RWPE2 (cell line): Measurements from ENCODE around the gene USP34.
"Not testable (repeated sequence)": the region's sequence is repeated elsewhere in the genome, so short reads cannot be mapped to it uniquely, and the experiment has no call there.

Experiments
- ATAC-seq: fragments of 200-7000 bp; cut with Tn5 transposase; 3 replicates; pipeline ENCODE4 v1.9.1; 2021; ENCODE audit warnings: low read depth
- DNase-seq: peaks from one replicate; pipeline ENCODE4 v3.0.0-alpha.2; 2020; ENCODE audit warnings: low spot score
- H3K27ac ChIP-seq: fragments of 450-650 bp; 2 replicates; pipeline ENCODE4 v1.5.1; 2017; ENCODE audit warnings: mild to moderate bottlenecking; ENCODE audit not compliant: poor library complexity, severe bottlenecking
- H3K27me3 ChIP-seq: fragments of 250-450 bp; sonication (Bioruptor Pico); 2 replicates; pipeline ENCODE4 v1.5.1; 2021; ENCODE audit warnings: mild to moderate bottlenecking, moderate library complexity; ENCODE audit not compliant: insufficient read depth, poor library complexity, severe bottlenecking
- H3K36me3 ChIP-seq: fragments of 250-450 bp; sonication (Bioruptor Pico); 2 replicates; pipeline ENCODE4 v1.5.1; 2020; ENCODE audit warnings: low read depth, mild to moderate bottlenecking, moderate library complexity
- H3K4me1 ChIP-seq: fragments of 250-450 bp; sonication (Bioruptor Pico); 2 replicates; pipeline ENCODE4 v1.5.1; 2021; ENCODE audit warnings: mild to moderate bottlenecking, moderate library complexity; ENCODE audit not compliant: insufficient read depth, poor library complexity, severe bottlenecking
- H3K4me3 ChIP-seq: fragments of 250-450 bp; sonication (Bioruptor Pico); 2 replicates; pipeline ENCODE4 v1.5.1; 2021; ENCODE audit warnings: mild to moderate bottlenecking, moderate library complexity; ENCODE audit not compliant: severe bottlenecking
- H3K9me3 ChIP-seq: fragments of 250-450 bp; sonication (Bioruptor Pico); 2 replicates; pipeline ENCODE4 v1.5.1; 2021; ENCODE audit warnings: mild to moderate bottlenecking, moderate library complexity; ENCODE audit not compliant: severe bottlenecking
- CTCF ChIP-seq: fragments of 450-650 bp; IDR thresholded peaks from one replicate; pipeline ENCODE4 v1.5.1; 2017; ENCODE audit warnings: mild to moderate bottlenecking, moderate library complexity; ENCODE audit not compliant: poor library complexity, severe bottlenecking

Gene USP34

GRCh38 chr2:61396005-61396404 lies 74.9 kb downstream of the USP34 start:
- TF ChIP-seq CTCF, result no peak
- no peak for DNase-seq
- Histone ChIP-seq H3K27me3 (no peaks in the 10 kb centered on the region), H3K4me3 (no peak overlapping the region), H3K9me3 (no peaks in the 10 kb centered on the region), H3K4me1 (no peaks in the 10 kb centered on the region), H3K36me3 (peaks cover 25% of the 10 kb centered on the region), H3K27ac (no peak overlapping the region)
- ATAC-seq, result no peak

GRCh38 chr2:61387588-61387987 lies 83.3 kb downstream of the USP34 start:
- DNase-seq, H3K9me3 ChIP-seq, H3K4me3 ChIP-seq, H3K4me1 ChIP-seq, H3K27ac ChIP-seq, H3K27me3 ChIP-seq, ATAC-seq: not testable (repeated sequence)
- H3K36me3 ChIP-seq, result peaks cover 22% of the 10 kb centered on the region

- peaks cover 68% of the 10 kb centered on the region for H3K36me3 ChIP-seq
- not testable (repeated sequence) for H3K27ac ChIP-seq, H3K9me3 ChIP-seq, H3K4me1 ChIP-seq, H3K27me3 ChIP-seq, DNase-seq, H3K4me3 ChIP-seq, ATAC-seq
Measured at GRCh38 chr2:61380882-61381197, 90.0 kb downstream of the USP34 start.

GRCh38 chr2:61380056-61380881 lies 90.6 kb downstream of the USP34 start:
- Histone ChIP-seq H3K4me1 (no peaks in the 10 kb centered on the region), H3K36me3 (peaks cover 71% of the 10 kb centered on the region), H3K4me3 (no peak overlapping the region), H3K9me3 (no peaks in the 10 kb centered on the region), H3K27ac (no peak overlapping the region), H3K27me3 (no peaks in the 10 kb centered on the region)
- DNase-seq (no peak), ATAC-seq (no peak)
- TF ChIP-seq CTCF, result no peak

DNA sequence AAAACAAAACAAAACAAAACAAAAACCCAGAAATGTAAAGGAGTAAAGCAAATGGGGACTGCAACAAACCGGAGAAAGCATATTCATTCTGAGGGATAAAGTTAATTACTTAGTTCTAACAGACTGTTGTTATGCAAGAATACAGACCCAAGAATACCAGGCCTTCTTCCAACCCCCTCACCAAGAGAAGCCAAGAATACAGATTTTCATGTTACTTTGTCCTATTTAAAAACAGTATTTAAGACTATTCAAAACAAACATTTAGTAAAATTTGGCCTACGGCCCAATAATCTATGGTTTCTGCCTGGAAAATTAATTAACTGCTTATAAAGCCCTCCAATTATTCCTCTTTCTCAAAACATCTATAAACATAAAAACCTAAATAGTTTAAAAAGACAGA lies 91.4 kb downstream of the USP34 start:
- TF ChIP-seq CTCF, result no peak
- DNase-seq (no peak), ATAC-seq (no peak)
- Histone ChIP-seq H3K27me3 (no peaks in the 10 kb centered on the region), H3K27ac (no peak overlapping the region), H3K9me3 (no peaks in the 10 kb centered on the region), H3K4me3 (no peak overlapping the region), H3K36me3 (peaks cover 78% of the 10 kb centered on the region), H3K4me1 (no peaks in the 10 kb centered on the region)

GRCh38 chr2:61378281-61378680 lies 92.6 kb downstream of the USP34 start:
- H3K4me3 ChIP-seq, result no peak overlapping the region
- ATAC-seq (no peak), DNase-seq (no peak)
- H3K4me1 ChIP-seq, result no peaks in the 10 kb centered on the region
- H3K27ac ChIP-seq, result no peak overlapping the region
- H3K27me3 ChIP-seq, result no peaks in the 10 kb centered on the region
- peaks cover 76% of the 10 kb centered on the region for H3K36me3 ChIP-seq
- H3K9me3 ChIP-seq, result no peaks in the 10 kb centered on the region
- no peak for TF ChIP-seq CTCF
